Measurements from ENCODE around the gene RRP7A.

- TF ChIP-seq POLR2A (IDR thresholded peaks at IDR 0.05; ENCODE audit: low read length): no peak
- TF ChIP-seq GATA1 (IDR thresholded peaks at IDR 0.05; ENCODE audit: low read depth, low read length): no peak
Measured at GRCh38 chr22:42547562-42547961, 28.0 kb upstream of the RRP7A start.

Measured in erythroblast (primary cell).